H1 (cell line): ENCODE results near the gene PFKP. TPM values are rescaled to one million over a fixed set of nuclear protein-coding genes. Genes with fewer than 3 reads are reported as not detected.

Source experiments
- CTCF ChIA-PET: fragments of 300-600 bp; sonication (Branson Sonifier 250); formaldehyde crosslinking; loops from one replicate; lab custom pipeline; 2021; ENCODE audit not compliant: partially characterized antibody; lab: Charles Lee
- POLR2A ChIA-PET: fragments of 300-600 bp; sonication (Branson Sonifier 250); formaldehyde crosslinking; loops from one replicate; lab custom pipeline; 2021; ENCODE audit warnings: inconsistent platforms; ENCODE audit not compliant: partially characterized antibody; lab: Charles Lee
- DNase-seq, 2 experiments: peaks; one replicate each; pipeline versions ENCODE4 v3.0.0 to v3.0.0-alpha.2; 2010 to 2022; ENCODE audit warnings: low spot score in 2 of 2, low read depth in 1 of 2, mixed read lengths in 1 of 2
- FAIRE-seq: peaks from 2 replicates; lab custom pipeline; 2011; peaks lifted over from hg19 to GRCh38; lab: Jason Lieb, UNC
- H2AFZ ChIP-seq: 2 replicates; pipeline ENCODE4 v1.8.1; 2012; ENCODE audit warnings: low read length, inconsistent platforms
- H2AK5ac ChIP-seq: 2 replicates; pipeline ENCODE4 v1.6.1; 2013; ENCODE audit warnings: low read depth, low read length
- H2BK120ac ChIP-seq: replicated peaks from 2 replicates; pipeline ENCODE3; 2013; ENCODE audit warnings: low read depth, low read length, inconsistent platforms
- H2BK12ac ChIP-seq: 2 replicates; pipeline ENCODE4 v1.6.1; 2013; ENCODE audit warnings: low read depth, low read length
- H2BK15ac ChIP-seq: 2 replicates; pipeline ENCODE4 v1.6.1; 2013; ENCODE audit warnings: low read length
- H2BK20ac ChIP-seq: 2 replicates; pipeline ENCODE4 v1.6.1; 2013; ENCODE audit warnings: low read length
- H2BK5ac ChIP-seq: 2 replicates; pipeline ENCODE4 v1.6.1; 2013; ENCODE audit warnings: low read depth, low read length
- H3K14ac ChIP-seq: 2 replicates; pipeline ENCODE4 v1.6.1; 2013; ENCODE audit warnings: inconsistent platforms; ENCODE audit not compliant: insufficient read length
- H3K18ac ChIP-seq: 2 replicates; pipeline ENCODE4 v1.6.1; 2013; ENCODE audit warnings: low read length; ENCODE audit errors: extremely low read depth
- H3K23ac ChIP-seq: 2 replicates; pipeline ENCODE4 v1.6.1; 2013; ENCODE audit warnings: inconsistent platforms; ENCODE audit not compliant: insufficient read length
- H3K23me2 ChIP-seq: 2 replicates; pipeline ENCODE4 v1.6.1; 2013; ENCODE audit warnings: low read depth, low read length
- H3K27ac ChIP-seq: 2 replicates; pipeline ENCODE4 v1.6.1; 2011; ENCODE audit warnings: low read depth, low read length, inconsistent platforms
- H3K27me3 ChIP-seq, 4 experiments: replicated peaks in 1 of 4; 1 replicate in 1 of 4; 2 replicates in 3 of 4; pipeline versions ENCODE4 v1.6.1 to v1.8.1; 2011 to 2013; ENCODE audit warnings: low read length in 3 of 4, mild to moderate bottlenecking in 3 of 4, inconsistent platforms in 2 of 4, mixed read lengths in 2 of 4, moderate library complexity in 1 of 4; ENCODE audit not compliant: control insufficient read depth in 3 of 4, insufficient read depth in 3 of 4; ENCODE audit errors: extremely low read depth in 1 of 4
- H3K36me3 ChIP-seq, 4 experiments: 2 replicates each; pipeline versions ENCODE4 v1.6.1 to v1.8.1; 2011 to 2013; ENCODE audit warnings: mild to moderate bottlenecking in 4 of 4, low read length in 3 of 4, moderate library complexity in 2 of 4, control low read depth in 1 of 4, inconsistent platforms in 1 of 4; ENCODE audit not compliant: insufficient read depth in 4 of 4, control insufficient read depth in 2 of 4
- H3K4ac ChIP-seq: replicated peaks from 2 replicates; pipeline ENCODE3; 2013; ENCODE audit warnings: low read length, low read depth, mixed read lengths, inconsistent platforms; ENCODE audit not compliant: insufficient read length
- H3K4me1 ChIP-seq, 4 experiments: replicated peaks in 1 of 4; 1 replicate in 1 of 4; 2 replicates in 3 of 4; pipeline versions ENCODE4 v1.6.1 to v1.8.1; 2011 to 2013; ENCODE audit warnings: low read length in 3 of 4, inconsistent platforms in 2 of 4, mixed read lengths in 1 of 4; ENCODE audit not compliant: insufficient read depth in 4 of 4, control insufficient read depth in 3 of 4
- H3K4me2 ChIP-seq, 2 experiments: 2 replicates each; pipeline versions ENCODE4 v1.6.1 to v1.8.1; 2011 to 2013; ENCODE audit warnings: low read depth in 2 of 2, low read length in 2 of 2, control low read depth in 1 of 2, inconsistent platforms in 1 of 2, mild to moderate bottlenecking in 1 of 2; ENCODE audit not compliant: insufficient read depth in 1 of 2
- H3K4me3 ChIP-seq, 4 experiments: fragments of 200-600, 300-600 bp in 1 of 4; sonication (generic), shearing (Covaris generic), sonication (Bioruptor Twin) in 1 of 4; 2 replicates each; pipeline versions ENCODE4 v1.5.1 to v1.8.1; 2011 to 2016; ENCODE audit warnings: low read length in 4 of 4, low read depth in 3 of 4, control low read depth in 2 of 4, inconsistent platforms in 2 of 4, mild to moderate bottlenecking in 2 of 4, mixed read lengths in 1 of 4, moderate library complexity in 1 of 4; ENCODE audit not compliant: insufficient read depth in 2 of 4; ENCODE audit errors: extremely low read depth in 1 of 4
- H3K56ac ChIP-seq: replicated peaks from 2 replicates; pipeline ENCODE3; 2013; ENCODE audit warnings: low read depth, mild to moderate bottlenecking, mixed read lengths, low read length, inconsistent platforms; ENCODE audit not compliant: insufficient read length
- H3K79me1 ChIP-seq: 2 replicates; pipeline ENCODE4 v1.6.1; 2013; ENCODE audit warnings: low read depth, low read length, control low read depth
- H3K79me2 ChIP-seq, 2 experiments: 2 replicates each; pipeline versions ENCODE4 v1.6.1 to v1.8.1; 2012 to 2013; ENCODE audit warnings: low read length in 2 of 2, mild to moderate bottlenecking in 2 of 2, inconsistent platforms in 1 of 2; ENCODE audit not compliant: insufficient read depth in 2 of 2, control insufficient read depth in 1 of 2
- H3K9ac ChIP-seq, 4 experiments: replicated peaks in 1 of 4; 1 replicate in 1 of 4; 2 replicates in 3 of 4; pipeline versions ENCODE4 v1.6.1 to v1.8.1; 2011 to 2013; ENCODE audit warnings: low read depth in 3 of 4, low read length in 3 of 4, control low read depth in 2 of 4, mild to moderate bottlenecking in 2 of 4, moderate library complexity in 2 of 4, inconsistent platforms in 1 of 4; ENCODE audit errors: extremely low read depth in 1 of 4
- H3K9me3 ChIP-seq, 2 experiments: 2 replicates each; pipeline versions ENCODE4 v1.6.1 to v1.8.1; 2012 to 2013; ENCODE audit warnings: mild to moderate bottlenecking in 2 of 2, moderate library complexity in 2 of 2, control low read depth in 1 of 2, inconsistent platforms in 1 of 2, low read depth in 1 of 2, low read length in 1 of 2, mixed read lengths in 1 of 2; ENCODE audit not compliant: insufficient read depth in 2 of 2
- H4K20me1 ChIP-seq, 2 experiments: replicated peaks in 1 of 2; 2 replicates each; pipeline versions ENCODE3 to v1.8.1; 2011 to 2013; ENCODE audit warnings: inconsistent platforms in 2 of 2, low read length in 2 of 2, mild to moderate bottlenecking in 1 of 2; ENCODE audit not compliant: insufficient read depth in 2 of 2, control insufficient read depth in 1 of 2
- H4K5ac ChIP-seq: 2 replicates; pipeline ENCODE4 v1.6.1; 2013; ENCODE audit warnings: low read length, low read depth, mixed read lengths, inconsistent platforms; ENCODE audit not compliant: insufficient read length
- H4K8ac ChIP-seq: 2 replicates; pipeline ENCODE4 v1.8.0; 2013; ENCODE audit warnings: mild to moderate bottlenecking, moderate library complexity, low read length, inconsistent platforms; ENCODE audit not compliant: insufficient read depth; ENCODE audit errors: extremely low read depth
- H4K91ac ChIP-seq: replicated peaks from 2 replicates; pipeline ENCODE3; 2013; ENCODE audit warnings: low read length, mixed read lengths, inconsistent platforms; ENCODE audit not compliant: insufficient read length
- BRCA1 ChIP-seq: IDR thresholded peaks from 2 replicates; pipeline ENCODE4 v1.6.1; 2012; ENCODE audit warnings: low read depth, low read length, improper control_type of control experiment
- EP300 ChIP-seq, 2 experiments: IDR thresholded peaks; 1 replicate in 1 of 2; 2 replicates in 1 of 2; pipeline ENCODE4 v1.6.1; 2011 to 2012; ENCODE audit warnings: low read depth in 2 of 2, low read length in 2 of 2, mild to moderate bottlenecking in 2 of 2, borderline replicate concordance in 1 of 2, inconsistent platforms in 1 of 2, moderate library complexity in 1 of 2
- GABPA ChIP-seq: IDR thresholded peaks from 2 replicates; pipeline ENCODE4 v1.6.1; 2011; ENCODE audit warnings: mild to moderate bottlenecking, low read length, moderate library complexity, borderline replicate concordance; ENCODE audit not compliant: insufficient read depth
- RNF2 ChIP-seq: fragments of 200-900, 300-1000 bp; sonication (generic); IDR thresholded peaks from 2 replicates; pipeline ENCODE4 v1.7.1; 2016; ENCODE audit warnings: borderline replicate concordance, low read depth, mild to moderate bottlenecking, antibody characterized with exemption, low read length; ENCODE audit not compliant: poor library complexity, severe bottlenecking; ENCODE audit errors: missing control alignments
- SIN3A ChIP-seq, 2 experiments: IDR thresholded peaks in 1 of 2; conservative IDR thresholded peaks in 1 of 2; 2 replicates each; pipeline ENCODE4 v1.6.1; 2011 to 2012; ENCODE audit warnings: low read length in 2 of 2, improper control_type of control experiment in 1 of 2, low read depth in 1 of 2, mild to moderate bottlenecking in 1 of 2
- SIX5 ChIP-seq: IDR thresholded peaks from 2 replicates; pipeline ENCODE4 v1.6.1; 2011; ENCODE audit warnings: mild to moderate bottlenecking, low read depth, low read length
- SP1 ChIP-seq: IDR thresholded peaks from 2 replicates; pipeline ENCODE4 v1.6.1; 2011; ENCODE audit warnings: low read depth, low read length
- SP2 ChIP-seq: IDR thresholded peaks from 2 replicates; pipeline ENCODE4 v1.6.1; 2012; ENCODE audit warnings: mild to moderate bottlenecking, low read length, inconsistent platforms
- USF2 ChIP-seq: IDR thresholded peaks from 2 replicates; pipeline ENCODE4 v1.6.1; 2011; ENCODE audit warnings: low read length, improper control_type of control experiment
- ZNF274 ChIP-seq: IDR thresholded peaks from 2 replicates; pipeline ENCODE4 v1.7.0; 2012; ENCODE audit warnings: low read length, borderline replicate concordance; ENCODE audit errors: extremely low read depth
- WGBS, 2 experiments: shearing (Covaris generic) in 1 of 2; methylation state at CpG; one replicate each; pipeline versions ENCODE4 v1.1.6 to v1.1.7; 2013 to 2015; ENCODE audit warnings: low lambda C conversion rate in 2 of 2, mixed read lengths in 2 of 2, inconsistent platforms in 1 of 2, low coverage in 1 of 2, missing lambda C conversion rate in 1 of 2; ENCODE audit not compliant: insufficient replicate concordance in 2 of 2, insufficient coverage in 1 of 2, insufficient read length in 1 of 2; ENCODE audit errors: extremely low coverage in 1 of 2, missing lambda C conversion rate in 1 of 2; 5-methylcytosine and 5-hydroxymethylcytosine counted together
- polyA plus RNA-seq, 7 experiments: library from polyadenylated mRNA; depleted of rRNA in 3 of 7; stranded (reverse) in 5 of 7; unstranded in 2 of 7; fragments of >200 nt in 5 of 7; fragments of 200-250 nt in 2 of 7; gene quantifications; 1 replicate in 5 of 7; 2 replicates in 1 of 7; 4 replicates in 1 of 7; pipeline versions ENCODE4 v1.2.1 to v1.2.3, GENCODE V29; 2011 to 2013; ENCODE audit warnings: missing spikeins in 2 of 7, mixed read lengths in 2 of 7
- total RNA-seq: library from RNA; stranded (reverse); fragmentation: NEBNext Ultra II Directional; extraction: Animal tissue kit (Norgen Biotek cat#: 25700); gene quantifications from 2 replicates; pipeline ENCODE4 v1.2.1, GENCODE V29; 2021

PFKP gene
- total and polyA plus RNA-seq, 2 of the 8 experiments (the other 6 are each of a cell fraction or from before 2014, with no cell fraction given): 51.2 to 128 TPM

- Histone ChIP-seq H2BK5ac (no peak overlapping the region; the same call in 1 of the 2 replicates), H4K20me1 (no peaks in the 10 kb centered on the region), H4K91ac (no peak overlapping the region), H2AFZ (peak overlapping the region; percentile 47; the same call in 1 of the 2 replicates), H3K9me3 (peaks cover 0 to 3% of the 10 kb centered on the region in 2 experiments; a peak in 1 of 4 replicates), H2AK5ac (0 out of 2 replicates have a peak overlapping the region, but pooled peaks have one; percentile 0), H3K9ac (no peak overlapping the region), H3K14ac (no peak overlapping the region), H3K79me2 (no peaks in the 10 kb centered on the region), H3K79me1 (no peaks in the 10 kb centered on the region), H4K8ac (no peak overlapping the region), H2BK120ac (no peak overlapping the region), H3K23ac (no peak overlapping the region), H3K4me3 (no peak overlapping the region), H3K36me3 (no peaks in the 10 kb centered on the region), H3K27ac (no peak overlapping the region; the same call in 1 of the 2 replicates), H3K4ac (no peak overlapping the region), H3K27me3 (peaks cover 0 to 2% (median 0%) of the 10 kb centered on the region in 4 experiments; a peak in 2 of 7 replicates), H2BK15ac (no peak overlapping the region; the same call in 1 of the 2 replicates), H3K4me1 (peaks cover 0 to 3% (median 0%) of the 10 kb centered on the region in 4 experiments; a peak in 2 of 7 replicates), H2BK20ac (no peak overlapping the region), H3K56ac (no peak overlapping the region), H3K18ac (no peak overlapping the region), H2BK12ac (peak overlapping the region; percentile 22; the same call in 1 of the 2 replicates), H3K4me2 (no peak overlapping the region), H3K23me2 (no peaks in the 10 kb centered on the region; the same call in 1 of the 2 replicates), H4K5ac (no peak overlapping the region)
- DNase-seq (no peak), FAIRE-seq (no peak)
- 87% methylated on average over 5 of the region's 5 CpGs; no CpG with 5 or more reads in 1 of the 2 experiments for WGBS, 2 experiments
- ChIA-PET POLR2A (no interaction called here), CTCF (interaction anchor here (4.6 kb wide), 1 partner anchor 12 kb away, joined by 23 read pairs; no protein-coding TSS in a partner anchor)
- no peak for TF ChIP-seq SIN3A (conservative IDR thresholded peaks at IDR 0.05 in 1 of 2, IDR thresholded peaks at IDR 0.05 in 1 of 2; ENCODE audit: low read depth in 1 of 2, low read length in 2 of 2)
- no peak for TF ChIP-seq ZNF274
- no peak for TF ChIP-seq RNF2
- TF ChIP-seq SIX5: no peak
- TF ChIP-seq SP1: no peak
- TF ChIP-seq SP2: no peak
- no peak for TF ChIP-seq USF2
- TF ChIP-seq GABPA: no peak
- no peak for TF ChIP-seq EP300 (IDR thresholded peaks at IDR 0.05; ENCODE audit: borderline replicate concordance in 1 of 2, low read depth in 2 of 2, low read length in 2 of 2)
- no peak for TF ChIP-seq BRCA1
These were observed 10.9 kb upstream of the PFKP start for GRCh38 chr10:3056280-3057037.
